ENCODE results near the gene TTL.
"Not testable (repeated sequence)": the region's sequence is repeated elsewhere in the genome, so short reads cannot be mapped to it uniquely, and the experiment has no call there.

TTL gene

GRCh38 chr2:112524276-112524675 is 42.3 kb downstream of the TTL start:
- DNase-seq, result not testable (repeated sequence)

DNA sequence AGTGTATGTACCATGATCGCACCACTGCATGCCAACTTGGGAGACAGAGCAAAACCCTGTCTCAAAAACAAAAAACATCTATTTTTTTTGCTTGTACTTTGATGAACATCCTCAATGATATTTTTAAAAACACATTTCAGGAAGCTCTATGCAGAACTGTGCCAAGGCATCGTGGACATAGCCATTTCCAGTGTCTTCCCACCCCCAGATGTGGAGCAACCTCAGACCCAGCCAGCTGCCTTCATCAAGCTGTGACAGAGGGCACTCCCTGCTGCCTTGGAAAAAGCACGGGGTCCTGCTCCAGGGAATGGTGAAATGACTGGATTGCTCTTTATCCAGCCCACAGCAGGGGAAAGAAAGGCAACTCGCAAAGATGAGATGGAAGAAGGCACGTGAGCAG is 46.6 kb downstream of the TTL start:
- DNase-seq, result no peak

- DNase-seq, result no peak
These were observed 47.8 kb downstream of the TTL start for GRCh38 chr2:112529757-112530156.

DNA sequence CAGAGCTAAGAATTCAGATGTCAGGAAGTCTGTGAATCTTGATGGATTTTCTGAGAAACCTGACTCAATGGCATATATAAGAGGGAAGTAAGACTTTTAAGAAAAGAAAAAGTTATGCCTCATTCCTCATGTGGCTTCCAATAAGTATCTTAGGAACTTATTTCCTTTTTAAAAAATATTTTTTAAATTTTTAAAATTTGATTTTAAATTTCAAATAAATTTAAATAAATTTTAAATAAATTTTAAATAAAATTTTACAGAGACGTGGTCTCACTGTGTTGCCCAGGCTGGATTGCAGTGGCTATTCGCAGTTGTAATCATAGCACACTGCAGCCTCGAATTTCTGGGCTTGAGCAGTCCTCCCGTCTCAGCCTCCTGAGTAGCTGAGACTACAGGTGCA is 48.8 kb downstream of the TTL start:
- DNase-seq, result no peak

- DNase-seq, result no peak
These were observed 52.9 kb downstream of the TTL start for GRCh38 chr2:112534826-112535225.

GRCh38 chr2:112536665-112537064 is 54.7 kb downstream of the TTL start:
- not testable (repeated sequence) for DNase-seq

GRCh38 chr2:112539306-112539705 is 57.4 kb downstream of the TTL start:
- no peak for DNase-seq

- peak in 1 of 3 experiments; percentile 29 for DNase-seq
These were observed 59.0 kb downstream of the TTL start for GRCh38 chr2:112540906-112541305.

- DNase-seq, result peak in 2 of 3 experiments; percentile 95
These were observed 59.6 kb downstream of the TTL start for GRCh38 chr2:112541315-112542122.

DNA sequence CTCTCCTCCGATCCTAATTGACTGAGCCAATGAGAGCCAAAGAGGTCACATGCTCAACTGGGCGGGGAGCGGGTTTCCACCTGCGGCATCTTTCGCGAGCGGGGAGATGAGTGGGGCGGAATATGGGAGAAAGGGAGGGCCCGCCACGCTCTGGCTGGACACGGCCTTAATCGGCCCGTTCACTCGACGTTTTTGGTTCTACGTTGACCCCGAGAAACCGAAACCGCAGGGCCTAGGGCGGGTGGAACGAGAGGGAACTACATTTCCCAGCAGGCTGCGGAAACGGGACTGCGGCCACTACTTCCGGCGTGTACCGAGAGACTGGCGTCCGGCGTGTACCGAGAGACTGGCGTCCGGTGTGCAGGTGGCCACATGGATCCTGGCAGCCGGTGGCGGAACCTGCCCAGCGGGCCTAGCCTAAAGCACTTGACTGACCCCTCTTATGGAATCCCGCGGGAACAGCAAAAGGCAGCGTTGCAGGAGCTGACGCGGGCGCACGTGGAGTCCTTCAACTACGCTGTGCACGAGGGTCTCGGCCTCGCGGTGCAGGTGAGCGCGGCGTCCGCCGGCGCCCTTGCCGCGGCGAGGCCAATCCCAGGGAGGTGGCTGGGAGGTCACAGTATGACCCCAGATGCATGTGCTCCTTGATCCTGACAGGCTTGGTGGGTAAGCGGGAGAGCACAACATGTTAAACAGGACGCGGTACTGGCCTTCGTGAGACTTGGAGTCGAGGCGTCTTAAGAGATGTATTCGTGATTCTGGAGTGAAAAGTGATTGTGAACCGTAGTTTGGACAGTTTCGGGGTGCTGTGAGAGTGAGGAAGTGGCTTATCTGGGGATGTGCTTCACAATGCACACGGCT is 60.4 kb downstream of the TTL start, which contains the start of gene POLR1B:
Gene POLR1B (plus strand): TSS at position 343 of the 861 bp plus-strand sequence. CDS start 30 bp downstream, at position 373.
- peak; percentile 70 to 96 (median 96) for DNase-seq

GRCh38 chr2:112542984-112543661 is 61.2 kb downstream of the TTL start:
- peak in 2 of 3 experiments; percentile 30 to 52 for DNase-seq

DNA sequence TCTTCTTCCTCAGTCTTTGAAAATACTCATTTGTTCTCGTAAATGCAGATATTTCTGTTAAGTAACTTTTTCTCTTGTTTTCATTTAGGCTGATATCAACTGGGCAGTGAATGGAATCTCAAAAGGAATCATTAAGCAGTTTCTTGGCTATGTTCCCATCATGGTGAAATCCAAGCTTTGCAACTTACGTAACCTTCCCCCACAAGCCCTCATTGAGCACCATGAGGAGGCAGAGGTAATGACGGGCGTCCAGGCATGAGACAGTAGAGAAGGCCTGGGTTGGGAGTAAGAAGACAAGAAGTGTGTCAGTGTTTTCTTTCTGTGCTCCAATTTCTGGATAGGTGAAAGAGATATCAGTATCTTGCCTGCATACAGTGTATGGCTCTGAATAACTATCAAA is 65.4 kb downstream of the TTL start:
- no peak for DNase-seq

DNA sequence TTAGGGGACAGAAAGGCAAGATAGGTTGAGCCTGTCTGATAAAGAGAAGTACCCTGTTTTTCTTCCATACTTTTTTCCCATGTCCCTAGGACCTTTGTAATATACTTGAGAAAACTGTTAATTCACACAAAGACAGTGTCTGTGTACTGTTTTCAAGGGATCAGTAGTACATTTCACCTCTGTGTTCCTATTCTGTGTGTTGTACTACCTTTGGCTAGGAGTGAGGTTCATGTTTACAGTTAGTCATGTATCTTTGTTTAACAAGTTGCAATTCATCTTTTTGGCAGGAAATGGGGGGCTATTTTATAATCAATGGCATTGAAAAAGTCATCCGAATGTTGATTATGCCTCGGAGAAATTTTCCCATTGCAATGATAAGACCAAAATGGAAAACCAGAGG is 67.0 kb downstream of the TTL start:
- DNase-seq, result no peak

GRCh38 chr2:112566104-112566503 is 84.1 kb downstream of the TTL start:
- DNase-seq, result no peak

DNA sequence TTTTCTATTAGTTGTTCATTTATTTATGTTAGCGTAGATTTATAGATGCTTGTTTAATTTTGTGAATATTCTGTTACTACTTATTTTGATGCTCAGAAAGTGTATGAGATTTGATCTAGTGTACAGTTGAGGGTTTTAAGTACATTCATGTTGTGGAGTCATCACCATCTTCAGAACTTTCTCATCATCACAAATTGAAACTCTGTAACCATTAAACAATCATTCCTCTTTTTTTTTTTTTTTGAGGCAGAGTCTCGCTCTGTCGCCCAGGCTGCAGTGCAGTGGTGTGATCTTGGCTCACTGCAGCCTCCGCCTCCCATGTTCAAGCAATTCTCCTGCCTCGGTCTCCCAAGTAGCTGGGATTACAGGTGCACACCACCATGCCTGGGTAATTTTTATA is 84.6 kb downstream of the TTL start:
- not testable (repeated sequence) for DNase-seq

DNA sequence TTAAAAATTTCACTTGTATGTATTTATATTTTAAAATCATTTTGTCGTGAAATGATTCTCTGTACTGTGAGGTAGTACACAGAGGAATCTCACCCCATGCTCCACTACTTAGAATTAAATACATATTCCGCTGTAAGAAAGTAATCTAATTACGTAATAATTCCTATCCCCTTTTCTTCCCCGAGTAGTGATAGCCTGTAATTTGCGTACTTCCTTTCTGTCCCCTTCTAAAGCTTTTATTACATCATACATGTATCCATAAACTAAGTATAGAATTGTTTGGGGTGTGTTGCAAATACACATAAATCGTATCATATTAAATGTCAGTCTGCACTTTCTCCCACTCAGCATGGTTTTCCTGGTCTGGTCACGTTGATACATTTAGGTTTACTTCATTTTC is 90.0 kb downstream of the TTL start:
- no peak for DNase-seq

DNA sequence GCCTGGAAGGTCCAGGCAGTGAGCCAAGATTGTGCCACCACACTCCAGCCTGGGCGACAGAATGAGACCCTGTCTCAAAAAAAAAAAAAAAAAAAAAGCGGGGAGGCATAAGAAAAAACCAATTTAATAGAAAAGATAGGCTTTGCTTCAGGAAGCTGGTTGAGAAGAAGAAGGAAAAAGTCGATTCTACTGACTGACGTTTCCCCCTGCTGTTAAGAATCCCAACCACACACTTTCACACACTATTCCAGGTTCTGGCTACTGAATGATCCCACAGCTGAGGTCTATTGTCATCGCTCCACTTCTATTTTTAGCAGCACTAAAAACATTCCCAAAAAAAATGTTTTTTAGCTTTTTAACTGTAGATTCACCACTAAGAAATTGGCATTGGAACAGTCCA is 95.8 kb downstream of the TTL start:
- DNase-seq, result no peak

GRCh38 chr2:112579241-112579640 is 97.3 kb downstream of the TTL start:
- DNase-seq, result peak in 1 of 3 experiments; percentile 13

DNA sequence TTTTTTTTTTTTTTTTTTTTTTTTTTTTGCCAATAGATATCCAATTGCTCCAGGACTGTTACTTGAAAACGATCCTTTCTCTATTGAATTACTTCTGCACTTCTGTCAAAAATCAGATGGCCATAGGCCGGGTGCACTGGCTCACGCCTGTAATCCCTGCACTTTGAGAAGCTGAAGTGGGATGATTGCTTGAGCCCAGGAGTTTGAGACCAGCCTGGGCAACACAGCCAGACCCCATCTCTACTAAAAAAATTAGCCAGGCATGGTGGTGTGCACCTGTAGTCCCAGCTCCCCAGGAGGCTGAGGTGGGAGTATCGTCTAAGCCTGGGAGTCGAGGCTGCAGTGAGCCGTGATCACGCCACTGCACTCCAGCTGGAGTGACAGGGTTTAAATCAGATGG is 98.1 kb downstream of the TTL start:
- no peak for DNase-seq

GRCh38 chr2:112582314-112582746 is 100.4 kb downstream of the TTL start:
- peak; percentile 16 to 79 (median 56) for DNase-seq

GRCh38 chr2:112583497-112584133 is 101.7 kb downstream of the TTL start:
- DNase-seq, result peak in 1 of 3 experiments; percentile 72

- DNase-seq, result peak; percentile 91 to 98 (median 92)
These were observed 102.4 kb downstream of the TTL start, which contains the start of gene CHCHD5 for GRCh38 chr2:112584134-112584890. Gene CHCHD5 (plus strand): TSS chr2:112584609. CDS start chr2:112584648, 39 bp downstream.

All from NCI-H1417 (cell line).